ENCODE measurements around the gene CTIF. TPM values are rescaled to one million over a fixed set of nuclear protein-coding genes. Genes with fewer than 3 reads are reported as not detected.
"Not testable (repeated sequence)": the region's sequence is repeated elsewhere in the genome, so short reads cannot be mapped to it uniquely, and the experiment has no call there.

The CTIF gene
- total RNA-seq, 1 donor from 2014 or later: 137 TPM

- no peak overlapping the region for H3K4me3 Mint-ChIP-seq (ENCODE audit: unreplicated experiment)
- H3K9me3 Mint-ChIP-seq (ENCODE audit: unreplicated experiment): peaks cover 4% of the 10 kb centered on the region
- TF ChIP-seq, protein P1, sequence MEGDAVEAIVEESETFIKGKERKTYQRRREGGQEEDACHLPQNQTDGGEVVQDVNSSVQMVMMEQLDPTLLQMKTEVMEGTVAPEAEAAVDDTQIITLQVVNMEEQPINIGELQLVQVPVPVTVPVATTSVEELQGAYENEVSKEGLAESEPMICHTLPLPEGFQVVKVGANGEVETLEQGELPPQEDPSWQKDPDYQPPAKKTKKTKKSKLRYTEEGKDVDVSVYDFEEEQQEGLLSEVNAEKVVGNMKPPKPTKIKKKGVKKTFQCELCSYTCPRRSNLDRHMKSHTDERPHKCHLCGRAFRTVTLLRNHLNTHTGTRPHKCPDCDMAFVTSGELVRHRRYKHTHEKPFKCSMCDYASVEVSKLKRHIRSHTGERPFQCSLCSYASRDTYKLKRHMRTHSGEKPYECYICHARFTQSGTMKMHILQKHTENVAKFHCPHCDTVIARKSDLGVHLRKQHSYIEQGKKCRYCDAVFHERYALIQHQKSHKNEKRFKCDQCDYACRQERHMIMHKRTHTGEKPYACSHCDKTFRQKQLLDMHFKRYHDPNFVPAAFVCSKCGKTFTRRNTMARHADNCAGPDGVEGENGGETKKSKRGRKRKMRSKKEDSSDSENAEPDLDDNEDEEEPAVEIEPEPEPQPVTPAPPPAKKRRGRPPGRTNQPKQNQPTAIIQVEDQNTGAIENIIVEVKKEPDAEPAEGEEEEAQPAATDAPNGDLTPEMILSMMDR (IDR thresholded peaks at IDR 0.05; ENCODE audit: partially characterized antibody, unreplicated experiment): no peak
- H3K4me1 Mint-ChIP-seq (ENCODE audit: low read depth, unreplicated experiment): peaks cover 14% of the 10 kb centered on the region
- H3K27ac Mint-ChIP-seq (ENCODE audit: unreplicated experiment): no peak overlapping the region
- peaks cover 17% of the 10 kb centered on the region for H3K36me3 Mint-ChIP-seq (ENCODE audit: unreplicated experiment)
- no peak for DNase-seq
- peaks cover 2% of the 10 kb centered on the region for H3K27me3 Mint-ChIP-seq (ENCODE audit: unreplicated experiment)
Measured at GRCh38 chr18:48645427-48646002, 106.7 kb downstream of the CTIF start.

DNA sequence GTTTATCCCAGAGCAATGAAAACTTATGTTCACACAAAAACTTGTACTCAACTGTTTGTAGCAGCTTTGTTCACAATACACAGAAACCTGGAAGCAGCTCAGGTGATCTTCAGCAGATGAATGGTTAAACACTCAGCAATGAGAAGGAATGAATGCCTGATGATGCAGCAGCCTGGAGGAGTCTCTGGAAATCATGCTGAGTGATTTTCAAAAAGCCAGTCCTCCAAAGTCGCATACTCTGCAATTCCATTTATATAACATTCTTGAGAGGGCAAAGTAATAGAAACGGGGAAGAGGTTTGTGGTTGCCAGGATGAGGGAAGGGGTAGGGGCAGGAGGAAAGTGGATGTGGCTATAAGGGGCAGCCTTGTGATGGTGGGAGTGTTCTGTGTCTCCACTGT, 108.1 kb downstream of the CTIF start:
- Mint-ChIP-seq H3K36me3 (ENCODE audit: unreplicated experiment) (peaks cover 19% of the 10 kb centered on the region), H3K9me3 (ENCODE audit: unreplicated experiment) (peaks cover 11% of the 10 kb centered on the region), H3K27me3 (ENCODE audit: unreplicated experiment) (peaks cover 3% of the 10 kb centered on the region), H3K4me3 (ENCODE audit: unreplicated experiment) (no peak overlapping the region), H3K4me1 (ENCODE audit: low read depth, unreplicated experiment) (peaks cover 14% of the 10 kb centered on the region), H3K27ac (ENCODE audit: unreplicated experiment) (no peak overlapping the region)
- DNase-seq: no peak
- TF ChIP-seq, protein P1 (IDR thresholded peaks at IDR 0.05; ENCODE audit: partially characterized antibody, unreplicated experiment): no peak

GRCh38 chr18:48649231-48649630, 110.4 kb downstream of the CTIF start:
- no peak for DNase-seq
- Mint-ChIP-seq H3K27ac (ENCODE audit: unreplicated experiment) (no peak overlapping the region), H3K27me3 (ENCODE audit: unreplicated experiment) (peaks cover 5% of the 10 kb centered on the region)

DNA sequence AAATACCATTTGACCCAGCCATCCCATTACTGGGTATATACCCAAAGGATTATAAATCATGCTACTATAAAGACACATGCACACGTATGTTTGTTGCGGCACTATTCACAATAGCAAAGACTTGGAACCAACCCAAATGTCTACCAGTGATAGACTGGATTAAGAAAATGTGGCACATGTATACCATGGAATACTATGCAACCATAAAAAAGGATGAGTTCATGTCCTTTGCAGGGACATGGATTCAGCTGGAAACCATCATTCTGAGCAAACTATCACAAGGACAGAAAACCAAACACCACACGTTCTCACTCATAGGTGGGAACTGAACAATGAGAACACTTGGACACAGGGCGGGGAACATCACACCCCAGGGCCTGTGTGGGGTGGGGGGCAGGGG, 115.8 kb downstream of the CTIF start:
- peaks cover 11% of the 10 kb centered on the region for H3K36me3 Mint-ChIP-seq (ENCODE audit: unreplicated experiment)
- H3K4me1 Mint-ChIP-seq (ENCODE audit: low read depth, unreplicated experiment); DNase-seq; H3K27ac Mint-ChIP-seq (ENCODE audit: unreplicated experiment); H3K27me3 Mint-ChIP-seq (ENCODE audit: unreplicated experiment); H3K4me3 Mint-ChIP-seq (ENCODE audit: unreplicated experiment): not testable (repeated sequence)
- peaks cover 12% of the 10 kb centered on the region for H3K9me3 Mint-ChIP-seq (ENCODE audit: unreplicated experiment)

More at GRCh38 chr18:48649231-48649630, 110.4 kb downstream of the CTIF start:
- Mint-ChIP-seq H3K4me3 (ENCODE audit: unreplicated experiment) (no peak overlapping the region), H3K9me3 (ENCODE audit: unreplicated experiment) (peaks cover 12% of the 10 kb centered on the region), H3K36me3 (ENCODE audit: unreplicated experiment) (peaks cover 12% of the 10 kb centered on the region), H3K4me1 (ENCODE audit: low read depth, unreplicated experiment) (peaks cover 7% of the 10 kb centered on the region)
- TF ChIP-seq, protein P1 (IDR thresholded peaks at IDR 0.05; ENCODE audit: partially characterized antibody, unreplicated experiment): no peak

DNA sequence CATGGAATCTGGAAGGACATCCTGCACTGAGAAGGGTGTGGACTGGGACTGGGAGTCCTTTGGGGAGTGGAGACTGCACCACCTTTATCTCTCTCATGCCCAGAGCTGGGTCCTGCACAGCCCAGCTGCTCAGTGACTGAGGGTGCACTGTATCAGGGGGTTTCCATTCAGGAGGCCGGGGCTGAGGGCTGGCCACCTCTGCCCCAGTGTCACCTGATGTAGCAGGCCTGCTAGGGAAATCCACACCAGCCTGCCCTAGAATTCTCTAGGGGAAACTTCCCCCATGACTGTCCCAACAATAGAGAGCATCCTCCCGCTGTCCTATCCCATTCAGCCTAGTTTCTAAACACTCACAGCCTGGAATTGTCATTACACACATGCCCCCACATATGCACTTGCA, 116.7 kb downstream of the CTIF start:
- peak; percentile 16 for DNase-seq
- no peak overlapping the region for H3K27ac Mint-ChIP-seq (ENCODE audit: unreplicated experiment)
- TF ChIP-seq, protein P1 (IDR thresholded peaks at IDR 0.05; ENCODE audit: partially characterized antibody, unreplicated experiment): no peak
- peaks cover 7% of the 10 kb centered on the region for H3K27me3 Mint-ChIP-seq (ENCODE audit: unreplicated experiment)
- peaks cover 2% of the 10 kb centered on the region for H3K36me3 Mint-ChIP-seq (ENCODE audit: unreplicated experiment)
- peaks cover 12% of the 10 kb centered on the region for H3K9me3 Mint-ChIP-seq (ENCODE audit: unreplicated experiment)
- H3K4me1 Mint-ChIP-seq (ENCODE audit: low read depth, unreplicated experiment): peaks cover 7% of the 10 kb centered on the region
- no peak overlapping the region for H3K4me3 Mint-ChIP-seq (ENCODE audit: unreplicated experiment)
